Retina (tissue), 1 donor: ENCODE measurements around the gene TBX21.

Experiments used
- DNase-seq: peaks from one replicate; pipeline ENCODE4 v3.0.0-alpha.2; 2016

The TBX21 gene

DNA sequence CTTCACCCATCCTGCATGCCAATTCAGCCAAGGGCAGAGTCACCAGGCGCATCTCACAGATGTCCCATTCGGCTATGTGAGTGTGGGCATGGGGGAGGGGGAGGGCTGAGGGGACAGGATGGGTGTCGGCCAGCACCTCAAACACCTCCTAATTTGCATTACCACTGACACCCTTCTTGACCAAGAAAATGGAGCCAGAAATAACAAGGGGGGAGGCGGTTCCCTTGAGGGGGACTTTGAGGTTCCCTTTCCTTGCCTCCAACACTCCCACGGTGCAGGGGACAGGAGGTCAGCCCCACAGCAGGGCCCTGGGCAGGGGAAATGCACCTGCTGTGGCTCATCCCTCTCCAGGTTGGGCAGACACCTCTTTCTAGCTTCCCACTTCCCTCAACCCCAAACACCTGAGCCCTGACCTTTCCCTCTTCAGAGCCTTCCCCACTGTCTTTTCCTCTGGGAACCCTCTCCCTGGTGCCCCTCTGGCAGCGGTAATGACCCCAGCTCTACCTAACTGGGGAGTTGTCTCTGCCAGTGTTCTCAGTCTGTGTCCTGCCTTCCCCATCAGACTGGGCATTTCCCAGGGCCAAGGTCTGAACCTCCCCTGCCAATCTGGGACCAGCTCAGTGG is 18.2 kb upstream of the TBX21 start:
- DNase-seq: no peak

DNA sequence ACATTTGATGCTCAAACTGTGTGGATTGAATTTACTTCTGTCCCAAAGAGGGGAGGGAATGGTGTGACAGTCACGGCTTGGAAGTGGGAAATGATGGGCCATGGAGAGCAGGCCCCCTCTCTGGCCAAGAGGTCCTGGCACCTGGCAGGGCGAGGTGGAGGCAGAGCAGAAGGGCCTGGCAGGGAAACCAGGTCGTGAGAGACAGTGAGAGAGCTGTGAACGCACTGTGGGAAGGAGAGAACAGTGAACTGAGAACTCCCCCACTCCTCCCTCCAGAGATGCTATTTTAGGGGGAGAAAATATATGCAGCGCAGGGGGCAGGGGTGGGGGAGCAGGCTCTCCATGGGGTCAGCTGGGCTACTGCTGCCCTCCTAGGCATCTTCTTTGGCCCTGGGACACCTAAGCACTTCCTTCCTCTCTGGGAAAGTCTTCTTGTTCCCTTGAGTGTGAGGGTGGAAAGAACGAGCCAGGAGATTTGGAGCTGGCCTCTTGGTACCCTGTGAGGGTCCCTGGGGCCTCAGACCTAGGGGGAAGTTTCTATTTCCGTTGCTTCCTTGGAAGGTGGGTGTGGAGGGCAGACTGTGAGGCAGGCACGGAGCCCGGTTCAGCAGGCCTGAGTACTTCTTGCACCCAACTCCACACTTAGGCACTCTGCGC is 17.2 kb upstream of the TBX21 start:
- DNase-seq: no peak

DNA sequence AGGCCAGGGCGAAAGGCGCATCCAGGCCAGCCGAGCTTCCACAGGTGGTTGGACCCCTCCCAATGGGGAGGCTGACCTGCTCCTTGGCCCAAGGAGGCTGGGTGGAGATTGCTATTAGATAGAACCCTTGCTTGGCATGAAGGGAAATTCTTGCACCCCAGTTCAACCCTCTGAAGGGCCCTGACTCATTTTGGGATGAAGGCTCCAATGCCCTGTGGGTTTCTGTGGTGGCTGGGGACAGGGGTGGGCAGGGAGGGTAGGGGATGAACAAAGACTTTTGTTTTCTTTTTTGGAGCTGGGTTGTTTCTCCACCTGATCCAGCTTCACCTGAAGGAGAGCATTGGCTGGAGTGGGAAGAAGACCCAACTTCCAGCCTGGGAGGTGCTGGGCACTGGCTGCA is 16.7 kb upstream of the TBX21 start:
- DNase-seq: no peak

DNA sequence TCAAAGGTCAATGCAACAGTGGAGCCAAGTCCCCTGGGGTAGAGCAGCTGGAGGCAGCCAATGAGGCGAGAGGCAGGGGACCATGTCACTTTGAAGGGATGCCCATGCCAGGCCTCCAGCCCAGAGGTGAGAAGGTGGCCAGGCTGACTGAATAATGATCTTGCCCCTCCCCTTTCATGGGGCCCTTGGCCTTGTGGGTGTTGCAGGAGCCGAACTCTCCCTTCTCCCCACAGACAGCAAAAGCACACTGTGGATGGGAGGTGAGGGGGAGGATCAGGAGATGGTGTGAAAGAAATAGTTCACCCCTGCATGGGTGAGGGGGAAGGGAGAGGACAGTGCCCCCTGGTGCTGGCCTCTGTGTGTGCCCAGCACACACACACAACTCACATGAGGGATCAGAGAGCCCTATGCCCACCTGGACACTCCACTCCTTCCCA is 15.8 kb upstream of the TBX21 start:
- DNase-seq: no peak

DNA sequence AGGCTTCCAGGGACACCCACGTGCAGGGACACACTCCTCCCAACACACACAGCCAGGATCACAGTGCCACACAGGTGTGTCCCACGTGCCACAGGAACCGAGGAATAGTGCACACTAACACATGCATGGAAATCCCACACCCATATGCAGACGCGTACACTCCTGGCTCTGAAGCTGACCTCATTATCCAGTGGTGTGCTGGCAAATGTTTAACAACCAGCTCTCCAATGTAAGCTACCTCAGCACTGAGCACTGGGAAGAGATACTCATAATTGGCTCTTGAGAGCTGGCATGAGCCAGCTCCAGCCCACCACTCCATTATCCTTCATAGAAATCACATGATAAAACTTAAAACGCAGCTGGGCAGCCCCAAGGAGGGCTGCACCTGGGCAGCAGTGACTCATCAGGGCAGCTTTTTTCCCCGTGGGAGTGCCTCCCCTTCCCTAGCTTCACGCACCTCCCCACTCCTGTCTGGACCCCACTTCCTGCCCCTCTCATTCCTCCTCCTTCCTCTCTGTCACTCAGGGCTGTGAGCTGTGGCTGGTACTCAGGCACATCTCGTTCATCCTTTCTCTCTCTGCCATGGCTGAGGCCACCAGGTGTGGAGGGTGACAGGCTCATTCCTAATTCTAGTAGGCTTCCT is 14.9 kb upstream of the TBX21 start:
- DNase-seq: no peak

DNA sequence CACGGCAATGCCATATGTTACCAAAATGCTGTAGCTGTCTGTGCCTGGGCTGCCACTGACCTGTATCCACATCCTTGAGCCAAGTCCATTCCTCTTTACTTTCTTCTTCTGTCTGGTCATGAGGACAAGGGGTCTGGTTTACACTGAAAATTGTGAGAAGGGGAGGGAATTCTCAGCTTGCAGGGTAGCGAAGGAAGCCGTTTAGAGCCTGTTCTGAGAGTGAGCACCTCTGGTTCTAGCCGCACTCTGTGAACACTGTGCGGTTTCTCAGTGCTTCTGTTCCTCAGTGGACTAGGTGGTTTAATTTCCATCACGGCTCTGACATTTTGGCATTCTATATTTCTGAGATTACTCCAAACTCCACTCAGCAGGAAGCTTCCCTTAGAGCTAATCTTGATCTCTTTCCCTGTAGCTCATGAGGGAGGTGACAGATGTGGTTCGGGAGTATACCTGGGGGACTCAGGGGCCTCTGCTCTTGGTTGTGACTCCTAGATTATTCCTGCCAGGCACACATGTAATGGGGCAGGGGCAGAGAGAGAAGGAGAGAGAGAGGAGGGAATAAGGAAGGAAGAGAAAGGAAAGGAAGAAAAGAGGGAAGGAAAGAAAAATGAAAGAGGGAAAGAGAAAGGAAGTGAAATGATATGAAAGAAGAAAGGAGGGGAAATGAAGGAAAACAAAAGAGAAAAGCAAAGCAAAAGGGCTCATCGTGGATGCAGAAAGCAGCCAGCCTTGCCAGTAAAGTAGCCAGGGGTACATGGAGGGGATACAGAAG is 14.2 kb upstream of the TBX21 start:
- no peak for DNase-seq

DNA sequence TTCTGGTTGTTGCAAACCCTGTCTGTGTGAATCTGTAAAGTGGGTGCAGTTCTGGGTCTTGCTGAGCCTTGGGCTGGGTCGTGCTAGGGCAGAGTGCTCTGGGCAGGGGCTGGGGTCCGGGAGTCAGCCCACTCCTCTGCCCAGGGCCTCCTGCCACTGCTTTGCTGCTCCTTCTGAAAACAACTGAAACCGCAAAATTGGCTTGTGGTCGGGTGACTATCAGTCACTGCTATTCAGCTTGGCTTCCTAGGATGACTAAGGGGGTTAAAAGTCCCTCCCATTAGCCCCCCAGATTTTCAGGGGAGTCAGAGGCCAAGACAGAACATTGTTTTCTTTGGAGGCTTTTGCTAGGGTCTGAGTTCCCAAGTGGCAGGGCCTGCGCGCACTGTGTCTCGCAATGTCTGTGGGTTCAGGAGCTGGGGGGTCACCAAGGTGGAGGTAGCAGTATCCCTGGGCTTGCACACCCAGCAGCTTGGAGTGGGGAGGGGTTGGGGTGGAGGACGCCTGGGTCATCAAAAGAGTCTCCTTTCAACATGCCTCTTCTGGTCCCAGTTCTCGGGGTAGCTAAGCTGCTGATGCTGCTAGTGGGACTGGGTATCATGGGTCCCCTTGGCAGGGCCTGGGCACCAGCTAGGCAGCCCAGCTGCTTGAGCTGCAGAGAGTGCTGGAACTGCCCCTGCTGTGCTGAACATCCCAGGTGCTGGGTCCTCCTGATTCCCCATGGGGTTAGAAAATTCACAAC is 13.5 kb upstream of the TBX21 start:
- no peak for DNase-seq

DNA sequence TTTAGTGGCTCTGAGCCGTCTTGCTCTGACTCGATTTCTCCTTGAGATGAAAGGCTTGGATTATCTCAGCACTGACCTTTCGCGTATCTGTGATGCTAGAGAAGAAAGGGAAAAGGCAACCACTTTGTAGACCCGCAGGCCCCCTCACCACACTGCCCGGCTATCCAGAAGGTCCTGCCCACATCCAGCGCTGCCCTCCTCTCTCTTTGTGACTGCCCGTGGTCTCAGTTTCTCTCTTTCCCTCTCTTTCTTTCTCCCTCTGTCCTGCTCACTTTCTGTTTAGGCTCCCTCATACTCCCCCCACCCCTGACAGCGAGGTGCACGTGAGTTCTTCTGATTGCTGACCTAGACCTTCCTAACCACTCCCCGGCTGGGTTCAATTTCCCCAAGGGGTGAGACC is 12.8 kb upstream of the TBX21 start:
- no peak for DNase-seq

DNA sequence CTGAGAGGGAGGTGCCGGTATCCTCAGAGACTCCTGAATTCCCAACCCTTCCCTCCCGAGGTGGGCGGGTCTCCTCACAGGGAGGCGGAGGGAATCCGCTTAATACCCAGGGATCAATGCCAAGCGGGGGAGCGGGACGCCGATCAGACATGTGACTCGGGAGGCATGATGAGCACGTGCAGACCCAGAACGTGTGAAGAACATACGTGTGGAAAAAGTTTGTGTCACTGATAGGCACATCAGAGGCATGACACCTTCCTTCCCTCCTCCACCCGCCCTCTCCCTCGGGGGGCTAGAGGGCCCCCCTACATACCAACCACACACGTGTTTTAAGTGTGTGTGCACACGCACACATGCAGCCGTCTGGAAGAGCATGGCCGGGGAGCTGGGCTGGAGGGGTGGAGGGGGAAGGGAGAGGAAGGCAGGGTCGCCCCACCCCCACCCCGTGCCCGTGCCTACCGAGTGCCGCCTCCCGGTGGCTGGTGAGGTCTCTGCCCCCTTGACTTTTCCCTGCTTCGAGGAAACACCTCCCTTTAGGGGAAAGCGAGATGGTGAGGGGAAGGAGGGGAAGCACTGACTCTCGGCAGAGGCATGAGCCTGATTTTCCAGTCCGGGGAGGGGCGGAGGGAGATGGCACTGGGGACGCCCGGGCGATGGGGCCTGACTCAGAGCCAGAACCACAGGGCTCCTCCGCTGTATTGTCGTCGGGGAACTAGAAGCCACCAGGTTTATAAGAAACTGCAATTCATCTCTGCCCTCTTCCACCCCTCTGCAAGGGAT is 12.1 kb upstream of the TBX21 start:
- DNase-seq: no peak

DNA sequence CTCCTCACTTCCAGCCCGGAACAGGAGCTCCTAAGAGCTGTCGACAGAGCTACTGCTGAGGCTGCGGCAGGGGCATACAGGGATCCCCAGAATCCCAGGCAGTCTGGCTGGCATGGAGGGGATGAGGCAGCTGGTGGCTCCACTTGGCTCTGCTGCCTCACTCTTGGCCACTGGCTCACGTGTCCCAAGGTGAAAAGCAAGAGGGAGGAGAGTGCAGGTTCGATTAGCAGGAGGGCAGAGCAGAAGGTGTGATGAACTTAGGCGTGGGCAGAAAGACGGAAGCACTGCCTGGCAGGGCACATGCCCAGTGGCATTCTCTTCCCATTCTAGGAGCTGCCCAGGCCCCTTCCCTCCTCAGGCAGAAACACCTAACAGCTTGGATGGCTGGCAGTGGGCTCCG is 11.3 kb upstream of the TBX21 start:
- DNase-seq: no peak

DNA sequence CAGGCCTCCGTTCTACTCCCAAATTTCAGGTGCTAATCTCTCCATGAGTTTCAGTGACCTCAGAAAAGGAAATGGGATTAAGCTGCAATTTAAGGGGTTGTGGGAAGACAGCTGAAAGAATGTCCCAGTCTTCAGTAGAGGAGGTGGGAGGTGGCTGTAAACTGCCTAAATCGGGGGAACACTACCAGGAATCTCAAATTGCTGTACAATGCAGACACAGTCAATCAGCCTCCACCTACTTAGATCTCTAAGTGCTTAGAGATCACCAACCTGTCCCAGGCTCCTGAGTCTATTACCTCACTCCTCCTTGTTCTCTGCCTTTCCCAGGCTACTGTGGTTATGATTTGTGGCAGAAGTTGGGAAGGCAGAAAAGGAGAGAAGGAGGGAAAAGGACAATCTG is 8.3 kb upstream of the TBX21 start:
- no peak for DNase-seq

DNA sequence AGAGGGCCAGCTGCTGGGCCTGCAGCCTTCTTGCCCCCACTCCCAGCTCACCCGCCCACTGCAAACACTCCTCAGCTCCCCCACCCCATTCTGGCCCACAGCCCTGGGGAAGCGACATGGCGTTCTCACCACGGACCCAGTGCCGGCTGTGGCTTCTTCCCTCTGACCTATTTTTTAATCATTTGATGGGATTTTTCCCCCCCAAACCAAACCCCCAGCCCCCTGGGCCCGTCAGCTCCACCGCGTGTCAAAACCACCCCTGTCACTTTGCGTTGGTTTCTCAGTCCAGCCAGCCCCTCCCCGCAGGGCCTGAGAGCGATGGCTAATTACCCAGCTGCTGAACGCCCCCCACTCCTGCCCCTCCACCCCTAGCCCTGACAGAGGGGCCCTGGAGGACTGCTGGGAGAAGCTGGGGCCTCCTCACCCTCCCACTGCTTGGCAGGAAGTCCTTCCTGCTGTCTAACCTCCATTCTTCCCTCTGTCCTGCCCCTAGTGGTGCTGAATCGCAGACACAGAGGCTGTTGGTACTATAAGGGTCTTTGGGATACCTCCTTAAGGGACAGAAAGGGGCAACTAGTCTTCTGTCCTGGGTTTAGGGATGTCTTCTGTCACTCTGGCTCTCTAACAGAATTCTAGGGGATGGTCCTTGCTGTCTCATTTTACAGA is 7.5 kb upstream of the TBX21 start:
- no peak for DNase-seq

DNA sequence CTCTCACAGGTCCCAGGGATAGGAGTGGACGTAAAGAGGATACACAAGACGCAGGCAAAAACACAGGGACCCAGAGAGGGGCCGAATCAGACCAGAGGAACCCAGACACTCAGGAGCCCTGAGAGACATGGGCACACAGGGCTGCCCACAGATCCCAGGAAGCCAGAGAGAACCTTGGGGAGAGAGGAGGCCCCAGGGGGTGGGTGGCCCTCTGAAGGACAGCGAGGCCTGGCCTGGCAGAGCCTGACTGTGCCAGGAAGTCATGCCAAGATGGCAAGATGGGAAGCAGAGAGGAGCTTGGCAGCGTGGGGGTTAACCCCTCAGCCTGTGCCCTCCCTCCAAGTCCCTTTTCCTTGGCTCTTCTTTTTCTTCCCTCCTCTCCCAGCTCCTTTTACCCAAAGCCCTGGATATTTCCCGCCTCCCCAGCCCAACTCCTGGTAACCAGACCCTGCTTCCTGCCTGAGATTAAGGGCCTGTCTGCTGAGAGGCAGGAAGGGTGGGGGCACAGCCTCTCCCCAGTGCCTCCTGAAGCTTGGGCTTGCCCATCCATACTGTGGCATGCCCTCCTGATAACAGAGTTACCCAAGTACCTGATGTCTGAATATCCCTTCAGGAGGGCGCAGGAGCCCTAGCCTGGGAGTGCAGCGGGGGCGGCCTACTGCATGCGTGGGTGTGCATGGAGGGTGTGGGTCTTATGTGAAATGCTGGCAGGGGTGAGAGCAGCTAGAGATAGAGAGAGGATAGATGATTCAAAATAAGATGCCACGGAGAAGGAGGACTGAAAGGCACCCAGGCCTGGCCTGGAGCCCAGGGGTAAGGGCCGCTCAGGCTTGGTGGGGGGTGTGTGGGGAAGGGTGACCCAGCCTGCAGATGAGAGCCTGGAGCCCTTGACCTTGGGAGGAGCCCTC is 6.0 kb upstream of the TBX21 start:
- DNase-seq: no peak

DNA sequence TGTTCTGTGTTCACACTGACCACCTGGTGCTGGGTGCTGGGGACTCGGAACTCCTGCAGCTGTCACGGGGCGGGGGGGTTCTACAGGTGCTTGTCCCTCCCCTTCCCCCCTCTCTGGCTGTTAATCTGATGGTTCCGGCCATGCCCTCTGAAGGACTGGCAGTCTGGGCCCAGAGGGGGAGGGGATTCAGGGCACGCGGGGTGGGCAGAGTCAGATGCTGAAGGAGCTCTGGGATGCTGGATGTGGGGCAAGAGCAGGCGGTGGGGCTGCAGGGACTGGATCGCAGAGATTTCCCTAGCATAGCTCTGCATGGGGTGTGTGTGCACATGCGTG is 5.4 kb upstream of the TBX21 start:
- DNase-seq: no peak

DNA sequence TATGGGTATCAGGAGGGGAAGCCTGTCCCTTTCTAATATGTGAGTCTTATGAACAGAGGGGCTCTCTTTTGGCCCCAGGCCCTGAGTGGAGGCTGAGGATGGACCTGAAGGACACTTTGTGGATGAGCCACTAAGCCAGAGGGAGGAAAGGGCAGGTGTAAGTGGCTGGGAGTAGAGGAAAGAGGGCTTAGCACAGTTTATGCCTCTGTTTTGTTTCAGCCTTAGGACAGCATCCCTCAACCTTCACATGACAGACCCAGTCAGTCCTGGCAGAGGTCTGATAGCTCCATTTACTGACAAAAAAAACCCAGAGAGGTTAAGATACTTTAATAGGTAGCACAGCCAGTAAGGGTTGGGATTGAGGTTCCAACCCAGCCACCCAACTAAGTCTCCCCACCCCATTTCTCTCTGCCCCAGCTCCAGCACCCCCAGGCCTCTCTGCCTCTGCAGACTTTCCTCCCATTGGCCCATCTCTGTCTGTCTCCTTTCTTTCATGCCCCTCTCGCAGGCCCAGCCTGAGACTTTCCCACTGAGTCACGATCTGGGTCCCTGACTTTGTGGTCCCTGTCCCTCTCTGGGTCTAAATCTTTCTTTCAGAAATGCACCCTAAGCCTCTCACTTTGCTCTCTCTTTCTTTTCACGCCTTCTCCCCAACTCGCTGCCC is 4.7 kb upstream of the TBX21 start:
- no peak for DNase-seq

DNA sequence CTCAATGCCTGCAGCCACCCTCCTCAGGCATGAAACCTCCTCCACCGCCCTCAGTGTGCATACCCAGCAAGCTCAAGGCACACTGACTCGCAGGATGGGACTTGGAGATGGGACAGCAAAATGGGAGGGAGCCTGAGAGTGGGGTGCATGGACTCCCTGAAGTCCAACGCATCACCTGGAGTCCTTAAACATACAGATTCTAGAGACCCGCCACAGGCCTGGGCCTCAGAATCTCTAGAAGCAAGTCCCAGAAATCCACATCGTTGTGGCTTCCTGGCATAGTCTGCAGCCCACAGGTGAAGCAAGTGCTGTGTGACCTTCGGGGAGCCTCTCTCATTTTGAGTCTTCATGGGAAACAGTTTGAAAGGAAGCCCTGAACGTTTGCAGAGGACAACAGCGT is 3.6 kb upstream of the TBX21 start:
- no peak for DNase-seq

DNA sequence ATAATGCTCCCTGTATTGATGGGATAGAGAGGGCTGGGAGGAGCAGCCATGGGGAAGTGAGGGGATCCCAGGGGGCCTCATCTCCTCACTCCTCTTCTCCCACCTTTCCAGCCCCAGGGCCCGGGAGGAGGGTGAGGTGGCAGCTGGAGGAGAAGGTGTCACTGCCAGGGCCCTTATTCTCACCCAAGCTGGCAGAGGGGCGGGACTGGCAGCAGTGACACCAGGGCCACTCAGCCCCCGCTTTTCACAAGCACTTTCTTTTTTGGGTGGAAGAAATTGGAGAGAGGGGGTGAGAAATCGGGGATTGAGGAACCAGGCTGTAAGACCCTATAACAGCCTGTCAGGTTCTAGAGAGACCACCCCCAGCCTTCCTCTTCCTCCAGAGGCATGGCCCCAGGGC is 2.4 kb upstream of the TBX21 start:
- DNase-seq: no peak

DNA sequence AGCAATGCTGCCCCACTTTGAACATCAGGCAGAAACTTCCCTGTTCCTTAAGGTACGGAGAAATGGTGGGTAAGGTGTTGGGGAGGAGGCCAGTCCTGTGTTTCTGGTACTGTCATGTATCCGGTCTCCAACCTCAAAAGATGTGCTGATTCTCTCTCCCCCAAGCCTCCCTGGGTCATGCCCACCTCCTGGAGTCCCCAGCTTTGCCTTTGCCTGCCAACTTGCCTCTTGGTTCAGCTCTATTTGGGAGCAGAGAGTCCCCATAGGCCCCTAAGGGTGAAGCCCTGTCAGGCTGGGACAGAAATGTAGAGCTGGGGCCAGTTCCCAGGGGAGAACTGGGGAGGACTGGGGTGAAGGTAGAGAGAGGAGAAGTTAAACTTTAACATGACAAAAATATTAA is 1.6 kb upstream of the TBX21 start:
- DNase-seq: no peak

DNA sequence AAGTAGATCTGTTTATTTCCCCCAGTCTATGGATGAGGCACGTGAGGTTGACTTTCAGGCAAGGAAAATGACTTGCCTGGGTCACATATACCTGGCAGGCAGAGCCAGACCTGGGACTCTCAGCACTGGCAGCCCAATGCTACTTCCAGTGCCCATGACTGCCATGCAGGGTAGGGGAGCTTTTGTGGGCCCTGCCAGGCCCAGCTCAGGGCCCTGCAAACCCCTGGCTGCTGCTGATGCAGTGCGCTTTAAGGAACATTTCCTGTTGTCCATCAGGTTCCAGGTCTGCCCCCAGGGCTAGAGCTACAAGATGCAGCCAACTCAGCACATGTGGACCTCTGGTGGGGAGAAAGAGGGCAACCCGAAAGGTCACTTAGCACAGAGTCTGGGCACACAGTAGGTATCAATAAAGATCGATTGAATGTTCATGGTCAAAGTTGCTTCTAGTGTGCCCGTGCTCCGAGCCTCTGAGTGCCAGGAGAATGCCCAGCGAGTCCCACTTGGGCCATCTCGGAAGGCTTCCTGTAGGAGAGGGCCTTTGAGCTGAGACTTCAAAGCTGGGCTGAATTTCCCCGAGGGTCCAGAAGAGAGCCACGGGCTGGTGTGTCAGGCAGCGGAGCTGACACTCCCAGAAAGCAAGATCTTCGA is 513 bp upstream of the TBX21 start:
- DNase-seq: peak; percentile 41
